GM18499 (cell line): Measurements from ENCODE around the gene OR6C3.
"Not testable (repeated sequence)": the region's sequence is repeated elsewhere in the genome, so short reads cannot be mapped to it uniquely, and the experiment has no call there.

Experiments used
- ATAC-seq: cut with Tn5 transposase; IDR thresholded peaks from one replicate; pipeline ENCODE4 v1.9.1; 2021; ENCODE audit warnings: moderate number of reproducible peaks; ENCODE audit not compliant: insufficient read depth, unreplicated experiment

The OR6C3 gene

DNA sequence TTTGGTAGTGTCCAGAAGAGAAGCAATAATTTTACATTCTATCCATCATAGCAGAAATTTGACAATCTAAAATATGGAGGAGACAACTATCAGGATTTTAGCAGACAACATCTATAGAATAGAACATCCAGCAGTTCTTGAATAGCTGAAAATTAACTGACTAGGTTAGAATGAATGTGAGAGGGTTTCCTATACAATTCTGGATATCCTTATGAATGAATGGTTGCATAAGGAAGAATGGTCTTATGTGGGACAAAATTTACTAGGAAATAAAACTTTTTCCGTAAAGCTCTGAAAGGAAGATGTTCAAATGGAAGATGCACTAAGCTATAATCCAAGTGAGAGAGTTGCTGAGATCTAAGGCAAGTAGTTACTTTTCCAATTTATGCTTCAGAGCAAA, at the start of gene OR6C3:
Gene OR6C3, plus strand, starts transcription at position 301 of the 400 bp plus-strand sequence. CDS start 955 bp downstream, outside the sequence.
- ATAC-seq: no peak

DNA sequence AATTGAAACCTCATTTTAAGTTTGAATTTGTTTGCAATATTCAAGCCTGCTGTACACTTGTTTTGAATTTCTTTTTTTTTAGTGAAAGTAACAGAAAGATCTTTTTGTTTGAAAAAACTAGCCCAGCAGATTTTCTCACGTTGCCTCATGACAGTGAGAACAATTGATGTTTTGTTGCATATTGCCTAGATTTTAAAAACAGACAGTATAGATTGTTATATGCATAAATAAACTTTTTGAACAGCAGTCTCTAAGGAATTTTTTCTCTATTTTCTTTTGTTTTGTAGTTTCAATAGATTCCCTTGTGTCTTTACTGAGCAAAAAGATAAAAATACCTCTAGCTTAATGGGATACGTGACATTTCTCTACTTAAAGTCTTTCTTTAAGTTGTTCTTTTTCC, 49.6 kb upstream of the OR6C3 start:
- no peak for ATAC-seq

- no peak for ATAC-seq
Measured at GRCh38 chr12:55289999-55290398, 40.5 kb upstream of the OR6C3 start.

DNA sequence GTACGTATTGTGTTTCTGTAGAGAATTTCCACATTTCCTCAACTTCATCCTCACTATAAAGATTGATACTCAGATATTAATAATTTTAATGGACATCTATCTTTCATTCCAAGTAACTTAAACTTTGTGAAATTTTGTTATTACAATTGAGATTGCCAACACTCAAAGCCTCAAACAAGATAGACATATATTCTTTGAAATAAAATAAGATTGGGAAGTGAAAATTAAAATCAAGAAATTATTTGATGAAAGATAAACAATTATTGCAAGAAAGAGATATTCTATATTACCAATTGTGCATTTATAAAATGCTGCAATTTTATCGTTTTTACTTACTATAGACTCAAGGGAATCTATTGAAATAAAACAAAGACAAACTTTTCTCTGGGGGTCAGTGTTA, 34.1 kb upstream of the OR6C3 start, which contains the start of gene OR6C6:
Gene OR6C6, minus strand, starts transcription at position 101 of the 400 bp plus-strand sequence. CDS start 1,337 bp downstream, outside the sequence.
- ATAC-seq: no peak

GRCh38 chr12:55314043-55314442, 16.5 kb upstream of the OR6C3 start, which contains the start of gene OR6C1:
TSS of gene OR6C1 (plus strand) at chr12:55314343. CDS start at chr12:55320600, 6,257 bp downstream.
- ATAC-seq: no peak

DNA sequence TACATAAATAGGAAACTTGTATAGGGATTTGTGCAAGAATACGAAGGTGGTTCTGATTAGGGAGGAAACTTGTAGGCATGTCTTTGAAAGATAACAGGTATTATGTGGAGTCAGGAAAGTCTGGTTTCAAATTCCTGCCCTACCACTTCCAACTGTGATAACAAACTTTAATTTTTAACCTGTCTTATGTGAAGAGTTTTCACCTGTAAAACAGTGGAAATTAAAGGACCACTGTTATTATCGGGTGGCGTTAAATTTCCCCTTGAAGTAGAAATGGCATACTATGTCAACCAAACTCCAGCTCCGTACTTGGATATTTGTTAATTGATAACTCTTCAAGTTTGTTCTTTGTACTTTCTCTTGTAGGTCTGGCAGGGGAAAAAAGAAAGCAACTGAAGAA, 10.3 kb upstream of the OR6C3 start:
- no peak for ATAC-seq

GRCh38 chr12:55325801-55326200, 4.7 kb upstream of the OR6C3 start:
- ATAC-seq: not testable (repeated sequence)

DNA sequence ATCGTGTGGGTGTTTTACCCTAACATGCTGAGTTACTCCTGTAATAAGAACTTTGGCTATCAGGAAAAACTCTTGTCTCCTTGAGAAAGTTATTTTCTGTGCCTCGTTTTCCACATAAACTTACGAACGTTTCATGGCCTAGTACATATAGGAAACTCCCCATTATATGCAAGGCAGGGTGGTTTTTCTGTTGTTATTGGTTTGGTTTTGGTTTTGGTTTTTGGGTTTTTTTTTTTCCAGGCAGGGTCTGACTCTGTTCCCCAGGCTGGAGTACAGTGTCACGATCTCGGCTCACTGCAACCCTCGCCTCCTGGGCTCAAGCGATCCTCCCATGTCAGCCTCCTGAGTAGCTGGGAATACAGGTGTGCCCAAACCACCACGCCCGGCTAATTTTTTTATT, 5.5 kb downstream of the OR6C3 start:
- ATAC-seq: no peak

GRCh38 chr12:55355338-55355737, 24.8 kb downstream of the OR6C3 start:
- ATAC-seq: not testable (repeated sequence)

GRCh38 chr12:55362675-55363074, 32.1 kb downstream of the OR6C3 start, which contains the start of gene OR6C75:
TSS of gene OR6C75 (plus strand) at chr12:55362975. CDS start at chr12:55365111, 2,136 bp downstream.
- no peak for ATAC-seq

GRCh38 chr12:55365086-55365485, 34.5 kb downstream of the OR6C3 start:
- no peak for ATAC-seq

DNA sequence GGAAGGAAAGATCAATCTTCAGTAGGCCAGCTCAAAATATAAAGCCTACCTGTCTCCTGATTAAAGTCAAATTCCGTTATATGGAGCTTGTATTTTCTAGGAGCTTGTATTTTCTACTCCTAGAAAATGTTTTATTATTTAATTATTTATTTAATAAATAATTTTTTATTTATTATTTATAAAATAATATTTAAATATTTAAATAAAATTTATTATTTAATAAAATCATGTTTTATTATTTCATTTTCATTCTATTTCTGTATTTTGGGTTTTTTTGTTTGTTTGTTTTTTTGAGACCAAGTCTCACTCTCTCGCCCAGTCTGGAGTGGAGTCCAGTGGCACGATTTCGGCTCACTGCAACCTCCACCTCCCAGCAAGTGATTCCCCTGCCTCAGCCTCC, 42.0 kb downstream of the OR6C3 start:
- no peak for ATAC-seq
